ENCODE data around the gene ARHGEF37. TPM values are rescaled to one million over a fixed set of nuclear protein-coding genes. Genes with fewer than 3 reads are reported as not detected.
"Not testable (repeated sequence)": the region's sequence is repeated elsewhere in the genome, so short reads cannot be mapped to it uniquely, and the experiment has no call there.

The ARHGEF37 gene
- total RNA-seq: 6.5 TPM

DNA sequence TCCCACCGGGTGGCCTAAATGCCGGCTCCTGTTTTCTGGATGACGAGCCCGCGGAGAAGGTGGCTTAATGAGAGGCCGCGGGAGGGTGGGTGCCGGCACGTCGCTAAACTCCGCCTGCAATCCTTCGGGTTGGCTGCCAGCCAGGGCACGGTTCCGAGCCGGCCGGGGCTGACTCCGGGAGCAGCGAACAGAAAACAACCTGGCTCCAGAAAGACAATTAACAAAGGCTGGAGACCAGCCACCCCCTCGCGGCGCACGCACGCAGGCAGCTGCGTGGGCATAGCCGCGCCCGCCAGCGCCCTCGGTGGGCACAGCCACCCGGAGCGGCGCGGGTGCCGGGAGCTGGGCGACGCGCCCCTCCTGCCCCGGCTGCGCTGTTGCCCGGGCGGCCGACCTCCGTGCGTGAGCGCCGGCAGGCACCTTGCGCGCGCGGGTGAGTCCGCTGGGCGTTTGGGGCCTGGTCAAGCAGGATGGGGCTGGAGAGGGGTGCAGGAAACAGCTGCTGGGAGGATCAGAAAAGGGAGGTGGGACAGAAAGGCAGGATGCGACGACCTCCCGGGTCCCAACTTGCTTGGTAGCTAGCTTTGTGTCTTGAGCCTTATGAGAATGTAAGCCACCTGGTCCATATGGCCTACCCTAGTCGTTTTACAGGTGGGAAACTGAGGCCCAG is at the start of gene ARHGEF37:
Gene ARHGEF37, plus strand, starts transcription at position 307 of the 670 bp plus-strand sequence. CDS start 16,272 bp downstream, outside the sequence.
- DNase-seq (ENCODE audit: low spot score): peak; percentile 93
- peak; percentile 76 for ATAC-seq

DNA sequence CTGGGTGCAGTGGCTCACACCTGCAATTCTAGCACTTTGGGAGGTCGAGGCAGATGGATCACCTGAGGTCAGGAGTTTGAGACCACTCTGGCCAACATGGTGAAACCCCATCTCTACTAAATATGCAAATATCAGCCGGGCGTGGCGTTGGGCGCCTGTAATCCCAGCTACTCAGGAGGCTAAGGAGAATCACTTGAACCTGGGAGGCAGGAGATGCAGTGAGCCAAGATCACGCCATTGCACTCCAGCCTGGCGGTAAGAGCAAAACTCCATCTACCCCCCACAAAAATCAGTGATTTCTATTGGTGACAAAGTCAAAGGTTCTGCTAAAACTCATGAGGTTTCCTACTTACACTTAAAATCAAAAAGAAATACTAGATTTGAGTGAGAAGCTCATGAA is 48.9 kb upstream of the ARHGEF37 start:
- no peak for ATAC-seq
- DNase-seq (ENCODE audit: low spot score): no peak

GRCh38 chr5:149535787-149536186 is 45.5 kb upstream of the ARHGEF37 start:
- not testable (repeated sequence) for DNase-seq (ENCODE audit: low spot score); ATAC-seq

- no peak for ATAC-seq
- no peak for DNase-seq (ENCODE audit: low spot score)
Observed at GRCh38 chr5:149537374-149537975, 43.8 kb upstream of the ARHGEF37 start.

DNA sequence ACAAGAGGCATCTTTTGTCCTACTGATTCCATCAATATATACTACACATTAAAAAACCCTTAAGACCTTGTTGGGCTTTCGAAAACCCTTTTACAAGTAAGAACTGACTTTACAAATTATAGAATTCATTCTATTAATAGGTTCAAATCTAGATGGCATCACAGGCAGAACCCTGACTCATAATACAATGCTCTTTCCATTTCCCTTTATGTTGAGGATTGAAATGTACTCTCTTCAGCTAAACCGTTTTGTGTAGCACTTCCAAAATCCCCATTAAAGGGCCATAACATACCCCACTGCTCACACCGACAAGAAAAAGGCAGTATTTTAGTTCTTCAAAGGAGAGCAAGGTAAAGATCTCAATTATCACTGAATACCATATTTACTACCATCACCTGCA is 41.2 kb upstream of the ARHGEF37 start:
- DNase-seq (ENCODE audit: low spot score) (no peak), ATAC-seq (no peak)

DNA sequence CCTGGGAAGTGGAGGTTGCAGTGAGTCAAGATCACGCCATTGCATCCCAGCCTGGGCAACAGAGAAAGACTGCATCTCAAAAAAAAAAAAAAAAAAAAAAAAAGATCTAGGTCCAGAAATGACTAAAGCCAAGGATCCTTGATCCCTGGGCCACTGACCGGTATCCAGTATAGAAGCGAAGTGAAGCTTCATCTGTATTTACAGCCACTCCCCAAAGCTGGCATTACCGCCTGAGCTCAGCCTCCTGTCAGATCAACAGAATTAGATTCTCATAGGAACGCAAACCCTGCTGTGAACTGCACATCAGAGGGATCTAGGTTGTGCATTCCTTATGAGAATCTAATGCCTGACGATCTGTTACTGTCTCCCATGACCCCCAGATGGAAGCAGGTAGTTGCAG is 39.4 kb upstream of the ARHGEF37 start:
- ATAC-seq (no peak), DNase-seq (ENCODE audit: low spot score) (no peak)

- peak; percentile 62 for ATAC-seq
- DNase-seq (ENCODE audit: low spot score): no peak
Observed at GRCh38 chr5:149543361-149544027, 37.8 kb upstream of the ARHGEF37 start.

DNA sequence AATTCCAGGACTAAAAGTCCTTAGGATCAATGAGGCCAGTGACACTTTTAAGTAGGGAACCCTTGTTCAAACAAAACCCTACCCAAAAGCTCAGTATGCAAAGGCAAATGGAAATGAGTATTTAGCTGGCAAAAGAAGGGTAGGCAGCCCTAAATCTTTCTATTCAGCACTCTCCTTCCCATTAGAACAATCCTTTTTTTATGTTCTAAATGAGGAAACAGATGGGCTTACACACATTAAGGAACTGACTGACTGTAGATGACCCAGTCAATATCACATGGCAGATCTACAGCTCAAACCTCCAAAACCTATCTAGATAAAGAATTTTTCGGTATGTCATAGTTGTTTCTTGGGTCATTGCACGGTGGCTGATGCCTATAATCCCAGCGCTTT is 37.3 kb upstream of the ARHGEF37 start:
- DNase-seq (ENCODE audit: low spot score) (no peak), ATAC-seq (no peak)

GRCh38 chr5:149545327-149545726 is 36.0 kb upstream of the ARHGEF37 start:
- no peak for ATAC-seq
- DNase-seq (ENCODE audit: low spot score): no peak

GRCh38 chr5:149546974-149547373 is 34.3 kb upstream of the ARHGEF37 start:
- DNase-seq (ENCODE audit: low spot score): no peak

GRCh38 chr5:149549461-149550267 is 31.6 kb upstream of the ARHGEF37 start:
- no peak for DNase-seq (ENCODE audit: low spot score)
- ATAC-seq: no peak

More at GRCh38 chr5:149546974-149547373, 34.3 kb upstream of the ARHGEF37 start:
- ATAC-seq: no peak

DNA sequence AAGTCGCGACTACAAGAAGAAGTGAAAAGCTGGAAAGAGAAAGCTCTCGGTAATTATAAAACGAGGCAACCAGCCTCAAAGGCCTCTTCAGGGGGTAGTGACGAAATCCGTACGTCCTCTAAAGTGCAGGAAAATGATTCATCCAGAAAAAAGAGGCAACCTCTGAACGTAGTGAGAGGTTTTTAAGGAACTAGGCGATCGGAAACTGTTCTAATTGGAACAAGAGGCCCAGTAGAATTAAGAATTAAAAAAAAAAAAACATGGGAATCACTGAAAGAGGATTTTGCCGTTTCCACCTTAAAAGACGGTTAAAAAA is 31.1 kb upstream of the ARHGEF37 start:
- DNase-seq (ENCODE audit: low spot score): no peak
- ATAC-seq: no peak

DNA sequence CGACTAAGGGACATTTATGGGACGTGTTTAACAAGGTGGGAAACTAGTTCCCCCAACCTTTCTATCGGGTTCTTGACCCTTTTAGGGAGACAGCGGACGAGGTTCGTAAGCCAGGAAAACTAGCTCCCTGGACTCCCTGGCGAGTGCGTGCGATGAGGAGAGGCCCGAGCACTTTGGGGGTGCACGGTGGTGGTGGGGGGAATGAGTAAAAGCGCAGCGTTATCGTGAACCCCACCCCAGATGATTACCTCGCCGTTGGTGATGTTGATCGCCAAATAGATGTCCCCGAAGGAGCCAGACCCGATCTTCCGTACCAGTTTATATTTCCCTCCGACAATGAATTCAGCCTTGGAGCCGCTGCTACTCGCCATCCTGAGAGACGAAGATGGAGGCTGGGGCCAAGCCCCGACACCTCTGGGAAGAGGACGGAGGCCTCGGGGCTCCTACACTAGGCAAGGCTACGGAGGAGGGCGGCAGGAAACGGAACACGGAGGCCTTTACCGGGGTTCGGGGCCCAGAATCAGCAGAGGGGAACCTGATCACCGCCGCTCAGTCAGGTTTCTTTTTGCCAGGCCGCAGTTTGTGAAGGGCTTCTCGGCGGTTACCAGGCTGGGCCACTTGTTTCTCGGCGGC is 30.6 kb upstream of the ARHGEF37 start:
- ATAC-seq (peak; percentile 11), DNase-seq (ENCODE audit: low spot score) (no peak)

GRCh38 chr5:149551227-149552037 is 29.9 kb upstream of the ARHGEF37 start, which contains the start of gene CSNK1A1:
Gene CSNK1A1 (minus strand): TSS chr5:149551439. CDS start chr5:149550964, 475 bp downstream.
- DNase-seq (ENCODE audit: low spot score) (peak; percentile 99), ATAC-seq (peak; percentile 96)

- ATAC-seq: no peak
- DNase-seq (ENCODE audit: low spot score): no peak
Observed at GRCh38 chr5:149552038-149552494, 29.2 kb upstream of the ARHGEF37 start.

GRCh38 chr5:149552553-149553160 is 28.6 kb upstream of the ARHGEF37 start:
- ATAC-seq: no peak
- no peak for DNase-seq (ENCODE audit: low spot score)

DNA sequence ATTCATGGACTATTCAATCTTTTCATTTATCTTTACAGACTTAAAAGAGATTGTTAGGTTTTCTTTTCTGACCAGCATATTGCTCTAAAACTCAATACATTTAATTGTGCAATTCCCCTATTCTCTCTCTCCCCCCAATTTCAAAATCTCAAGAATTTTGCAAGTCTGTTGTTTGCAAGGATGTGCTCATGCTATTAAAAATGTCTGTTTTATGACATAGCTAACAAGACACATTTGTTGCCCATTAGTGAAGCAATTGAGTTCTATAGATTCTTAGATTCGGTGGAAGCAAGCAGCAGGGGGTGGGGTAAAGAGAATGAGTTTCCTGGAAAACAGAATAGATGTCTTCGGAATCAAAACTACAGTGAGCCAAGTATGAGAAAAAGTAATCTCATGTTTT is 21.6 kb upstream of the ARHGEF37 start:
- no peak for ATAC-seq
- DNase-seq (ENCODE audit: low spot score): no peak

DNA sequence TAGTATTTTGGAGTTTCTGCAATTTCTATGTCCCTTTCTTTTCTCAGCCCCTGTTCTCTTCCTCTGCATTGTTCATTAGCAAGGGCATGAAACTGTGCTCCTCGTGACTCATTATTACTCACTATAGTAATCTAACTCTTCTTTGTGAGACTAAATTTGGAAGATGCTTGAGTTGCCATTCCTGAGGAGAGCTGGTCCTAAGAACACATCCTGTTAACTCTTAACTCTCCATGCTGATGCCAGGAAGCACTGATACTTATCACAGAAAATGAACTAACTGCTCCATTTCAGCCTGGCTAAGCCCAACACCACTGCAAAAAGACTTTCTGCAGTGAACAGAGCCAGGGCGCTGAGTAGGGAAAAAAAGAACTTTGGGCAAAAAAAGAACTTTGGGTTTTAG is 19.4 kb upstream of the ARHGEF37 start:
- no peak for DNase-seq (ENCODE audit: low spot score)
- peak; percentile 56 for ATAC-seq

GRCh38 chr5:149563466-149563865 is 17.8 kb upstream of the ARHGEF37 start:
- DNase-seq (ENCODE audit: low spot score): no peak
- peak; percentile 36 for ATAC-seq

All from left lobe of liver (tissue), 2 donors.